SK-N-SH treated with all-trans-retinoic acid at 6 μM for 48 hours (cell line): Measurements from ENCODE around the gene SIGLEC5.

Experiments used
- ATAC-seq: fragments of 200-7000 bp; cut with Tn5 transposase; 3 replicates; pipeline ENCODE4 v1.9.1; 2020; ENCODE audit warnings: mild to moderate bottlenecking, moderate library complexity
- ARNTL ChIP-seq: fragments of 450-650 bp; formaldehyde crosslinking; IDR thresholded peaks from 2 replicates; pipeline ENCODE4 v1.5.0; 2020; ENCODE audit warnings: low read depth, mild to moderate bottlenecking, moderate library complexity, borderline replicate concordance
- BACH2 ChIP-seq: fragments of 250-450 bp; sonication (Bioruptor Pico); IDR thresholded peaks from 2 replicates; pipeline ENCODE4 v1.9.0; 2021; ENCODE audit warnings: mild to moderate bottlenecking, borderline replicate concordance
- CREB5 ChIP-seq: fragments of 250-450 bp; sonication (Bioruptor Pico); IDR thresholded peaks from 2 replicates; pipeline ENCODE4 v1.5.1; 2020; ENCODE audit warnings: low read depth, mild to moderate bottlenecking, moderate library complexity
- CSDC2 ChIP-seq: fragments of 250-450 bp; sonication (Bioruptor Pico); IDR thresholded peaks from 2 replicates; pipeline ENCODE4 v1.5.0; 2020; ENCODE audit warnings: mild to moderate bottlenecking, moderate library complexity
- CSRNP3 ChIP-seq: fragments of 250-450 bp; sonication (Bioruptor Pico); IDR thresholded peaks from 2 replicates; pipeline ENCODE4 v1.5.1; 2021; ENCODE audit warnings: mild to moderate bottlenecking, moderate library complexity
- ESRRG ChIP-seq: fragments of 250-450 bp; sonication (Bioruptor Pico); IDR thresholded peaks from 2 replicates; pipeline ENCODE4 v1.6.1; 2021; ENCODE audit warnings: mild to moderate bottlenecking
- GLIS3 ChIP-seq: fragments of 250-450 bp; sonication (Bioruptor Pico); IDR thresholded peaks from 2 replicates; pipeline ENCODE4 v1.5.0; 2020; ENCODE audit warnings: mild to moderate bottlenecking, moderate library complexity
- ISL1 ChIP-seq: fragments of 250-450 bp; sonication (Bioruptor Pico); IDR thresholded peaks from 2 replicates; pipeline ENCODE4 v2.1.2; 2022; ENCODE audit warnings: mild to moderate bottlenecking, moderate library complexity
- OSR1 ChIP-seq: fragments of 250-450 bp; sonication (Bioruptor Pico); IDR thresholded peaks from 2 replicates; pipeline ENCODE4 v1.8.0; 2022; ENCODE audit warnings: moderate library complexity, mild to moderate bottlenecking, inconsistent platforms
- PATZ1 ChIP-seq: fragments of 250-450 bp; sonication (Bioruptor Pico); IDR thresholded peaks from 2 replicates; pipeline ENCODE4 v1.8.0; 2020; ENCODE audit warnings: mild to moderate bottlenecking, moderate library complexity, borderline replicate concordance
- POU6F1 ChIP-seq: fragments of 250-450 bp; sonication (Bioruptor Pico); IDR thresholded peaks from 2 replicates; pipeline ENCODE4 v1.8.0; 2021; ENCODE audit warnings: low read depth, mild to moderate bottlenecking, moderate library complexity, borderline replicate concordance
- PPARA ChIP-seq: fragments of 250-450 bp; sonication (Bioruptor Pico); IDR thresholded peaks from 2 replicates; pipeline ENCODE4 v1.5.0; 2020; ENCODE audit warnings: mild to moderate bottlenecking, borderline replicate concordance
- SNAI2 ChIP-seq: fragments of 250-450 bp; sonication (Bioruptor Pico); IDR thresholded peaks from 2 replicates; pipeline ENCODE4 v1.5.0; 2020; ENCODE audit warnings: mild to moderate bottlenecking, moderate library complexity
- TCF4 ChIP-seq: fragments of 250-450 bp; sonication (Bioruptor Pico); IDR thresholded peaks from 2 replicates; pipeline ENCODE4 v1.8.0; 2021; ENCODE audit warnings: mild to moderate bottlenecking, moderate library complexity, borderline replicate concordance
- TOX ChIP-seq: fragments of 250-450 bp; sonication (Bioruptor Pico); IDR thresholded peaks from 2 replicates; pipeline ENCODE4 v1.8.0; 2021; ENCODE audit warnings: mild to moderate bottlenecking, moderate library complexity, borderline replicate concordance
- TSHZ2 ChIP-seq: fragments of 250-450 bp; sonication (Bioruptor Pico); IDR thresholded peaks from 2 replicates; pipeline ENCODE4 v1.5.0; 2020; ENCODE audit warnings: mild to moderate bottlenecking, moderate library complexity
- ZC3H10 ChIP-seq: fragments of 250-450 bp; sonication (Bioruptor Pico); IDR thresholded peaks from 2 replicates; pipeline ENCODE4 v1.5.1; 2021; ENCODE audit warnings: mild to moderate bottlenecking, moderate library complexity
- ZFP3 ChIP-seq: fragments of 250-450 bp; sonication (Bioruptor Pico); IDR thresholded peaks from 2 replicates; pipeline ENCODE4 v1.5.0; 2020; ENCODE audit warnings: mild to moderate bottlenecking, moderate library complexity
- ZFP30 ChIP-seq: fragments of 450-650 bp; formaldehyde crosslinking; IDR thresholded peaks from 2 replicates; pipeline ENCODE4 v1.5.0; 2022; ENCODE audit warnings: mild to moderate bottlenecking, moderate library complexity
- ZNF565 ChIP-seq: fragments of 450-650 bp; formaldehyde crosslinking; conservative IDR thresholded peaks from 2 replicates; pipeline ENCODE4 v1.5.0; 2020; ENCODE audit warnings: low read depth, mild to moderate bottlenecking, moderate library complexity
- ZNF70 ChIP-seq: fragments of 450-650 bp; formaldehyde crosslinking; IDR thresholded peaks from 2 replicates; pipeline ENCODE4 v1.5.0; 2020; ENCODE audit warnings: mild to moderate bottlenecking, moderate library complexity
- ZNF8 ChIP-seq: fragments of 450-650 bp; formaldehyde crosslinking; IDR thresholded peaks from 2 replicates; pipeline ENCODE4 v1.5.0; 2020; ENCODE audit warnings: mild to moderate bottlenecking, moderate library complexity

The SIGLEC5 gene

GRCh38 chr19:51668216-51668615 lies 38.0 kb upstream of the SIGLEC5 start (continued):
- no peak for TF ChIP-seq ZC3H10 (CRISPR knock-in tag)
- no peak for TF ChIP-seq BACH2 (CRISPR knock-in tag)
- TF ChIP-seq ARNTL = no peak
- no peak for TF ChIP-seq TCF4 (CRISPR knock-in tag)
- TF ChIP-seq CSRNP3 (CRISPR knock-in tag) = no peak
- TF ChIP-seq SNAI2 (CRISPR knock-in tag) = no peak
- no peak for TF ChIP-seq ISL1 (CRISPR knock-in tag)

- ATAC-seq = 0 out of 3 replicates have a peak, but pooled peaks have one; percentile 34
- TF ChIP-seq ESRRG (CRISPR knock-in tag) (no peak), CREB5 (CRISPR knock-in tag) (no peak), TSHZ2 (CRISPR knock-in tag) (no peak), SNAI2 (CRISPR knock-in tag) (no peak), PATZ1 (CRISPR knock-in tag) (no peak), ZNF8 (CRISPR knock-in tag) (no peak)
Measured at GRCh38 chr19:51664997-51665396, 34.8 kb upstream of the SIGLEC5 start.

- TF ChIP-seq POU6F1 (no peak), GLIS3 (no peak), ZFP30 (CRISPR knock-in tag) (no peak), TSHZ2 (CRISPR knock-in tag) (no peak), PPARA (CRISPR knock-in tag) (no peak), OSR1 (CRISPR knock-in tag) (no peak), ZNF8 (CRISPR knock-in tag) (no peak), CREB5 (CRISPR knock-in tag) (no peak), TOX (CRISPR knock-in tag) (no peak), BACH2 (CRISPR knock-in tag) (no peak), ZNF565 (CRISPR knock-in tag) (no peak), TCF4 (CRISPR knock-in tag) (no peak), ARNTL (no peak), ZNF70 (CRISPR knock-in tag) (no peak), CSDC2 (CRISPR knock-in tag) (no peak), PATZ1 (CRISPR knock-in tag) (no peak), ZFP3 (CRISPR knock-in tag) (no peak), ESRRG (CRISPR knock-in tag) (no peak)
- no peak for ATAC-seq
Measured at GRCh38 chr19:51664131-51664530, 33.9 kb upstream of the SIGLEC5 start.
